ENCODE data around the gene PLPPR2.
A peak's percentile ranks its signal among the peaks of the same experiment; 100 is the strongest.
"Not testable (repeated sequence)": the region's sequence is repeated elsewhere in the genome, so short reads cannot be mapped to it uniquely, and the experiment has no call there.

PLPPR2 gene

GRCh38 chr19:11355160-11356073 is at the start of gene PLPPR2:
Gene PLPPR2, plus strand, starts transcription at chr19:11355432. Its CDS starts 2,242 bp downstream, at chr19:11357674.
- no peak for TF ChIP-seq CTCF (IDR thresholded peaks at IDR 0.05; ENCODE audit: low read depth, low read length)
- H3K4me3 ChIP-seq (ENCODE audit: low read depth, low read length): peak within 1 kb of the TSS; percentile 61

GRCh38 chr19:11306337-11306736 is 48.9 kb upstream of the PLPPR2 start:
- no peak overlapping the region for H3K4me3 ChIP-seq (ENCODE audit: low read depth, low read length)
- TF ChIP-seq CTCF (IDR thresholded peaks at IDR 0.05; ENCODE audit: low read depth, low read length): no peak

DNA sequence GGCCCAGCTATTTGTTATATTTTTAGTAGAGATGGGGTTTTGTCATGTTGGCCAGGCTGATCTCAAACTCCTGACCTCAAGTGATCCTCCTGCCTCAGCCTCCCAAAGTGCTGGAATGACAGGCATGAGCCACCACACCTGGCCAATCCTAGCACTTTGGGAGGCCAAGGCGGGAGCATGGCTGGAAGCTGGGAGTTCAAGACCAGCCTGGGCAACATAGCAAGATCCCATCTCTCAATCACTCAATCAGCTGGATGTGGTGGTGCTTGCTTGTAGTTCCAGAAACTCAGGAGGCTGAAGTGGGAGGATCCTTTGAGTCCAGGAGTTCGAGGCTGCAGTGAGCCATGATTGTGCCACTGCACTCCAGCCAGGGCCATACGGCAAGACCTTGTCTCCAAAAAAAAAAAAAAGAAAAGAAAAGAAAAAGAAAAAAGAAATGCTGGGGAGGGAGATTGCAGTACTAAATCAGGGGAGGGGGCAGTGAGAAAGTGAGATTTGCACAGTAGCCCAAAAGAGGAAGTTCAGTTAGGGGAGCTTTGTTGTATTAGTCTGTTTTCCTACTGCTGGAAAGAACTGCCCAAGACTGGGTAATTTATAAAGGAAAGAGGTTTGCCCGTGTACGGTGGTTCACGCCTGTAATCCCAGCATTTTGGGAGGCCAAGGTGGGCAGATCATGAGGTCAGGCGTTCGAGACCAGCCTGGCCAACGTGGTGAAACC is 34.8 kb upstream of the PLPPR2 start:
- H3K4me3 ChIP-seq (ENCODE audit: low read depth, low read length): not testable (repeated sequence)

DNA sequence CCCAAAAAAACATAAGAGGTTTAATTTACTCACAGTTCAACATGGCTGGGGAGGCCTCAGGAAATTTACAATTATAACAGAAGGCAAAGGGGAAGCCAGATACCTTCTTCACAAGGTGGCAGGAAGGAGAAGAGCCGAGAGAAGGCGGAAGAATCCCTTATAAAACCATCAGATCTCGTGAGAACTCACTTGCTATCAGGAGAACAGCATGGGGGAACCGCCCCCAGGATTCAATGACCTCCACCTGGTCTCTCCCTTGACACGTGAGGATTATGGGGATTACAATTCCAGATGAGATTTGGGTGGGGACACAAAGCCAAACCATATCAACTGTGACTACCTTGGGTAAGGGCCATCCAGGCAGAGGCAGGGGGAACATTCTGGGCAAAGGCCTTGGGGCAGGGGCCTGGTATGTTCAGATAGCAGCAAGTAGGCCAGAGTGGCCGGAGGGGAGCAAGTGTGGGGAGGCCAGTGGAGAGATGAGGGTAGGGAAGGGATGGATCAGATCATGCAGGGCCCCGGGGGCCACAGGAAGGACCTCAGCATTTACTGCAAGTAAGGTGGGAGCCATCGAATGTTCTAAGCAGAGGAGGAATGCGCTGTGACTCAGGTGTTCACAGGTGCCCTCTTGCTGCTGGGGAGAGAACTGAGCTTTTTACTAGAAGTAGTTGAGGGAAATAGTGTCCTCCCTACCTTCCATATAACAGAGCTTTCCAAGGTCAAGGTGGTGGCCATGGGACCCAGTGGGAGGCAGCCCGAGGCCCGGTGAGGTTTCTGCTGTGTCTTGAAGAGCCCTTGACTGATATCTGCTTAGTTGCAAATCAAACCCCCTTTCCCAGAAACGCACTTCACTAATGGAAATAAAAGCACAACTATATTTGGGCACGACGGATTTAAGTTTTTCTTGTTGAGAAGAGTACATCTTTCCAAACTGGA is 33.8 kb upstream of the PLPPR2 start:
- no peak for TF ChIP-seq CTCF (IDR thresholded peaks at IDR 0.05; ENCODE audit: low read depth, low read length)
- H3K4me3 ChIP-seq (ENCODE audit: low read depth, low read length): no peak overlapping the region

DNA sequence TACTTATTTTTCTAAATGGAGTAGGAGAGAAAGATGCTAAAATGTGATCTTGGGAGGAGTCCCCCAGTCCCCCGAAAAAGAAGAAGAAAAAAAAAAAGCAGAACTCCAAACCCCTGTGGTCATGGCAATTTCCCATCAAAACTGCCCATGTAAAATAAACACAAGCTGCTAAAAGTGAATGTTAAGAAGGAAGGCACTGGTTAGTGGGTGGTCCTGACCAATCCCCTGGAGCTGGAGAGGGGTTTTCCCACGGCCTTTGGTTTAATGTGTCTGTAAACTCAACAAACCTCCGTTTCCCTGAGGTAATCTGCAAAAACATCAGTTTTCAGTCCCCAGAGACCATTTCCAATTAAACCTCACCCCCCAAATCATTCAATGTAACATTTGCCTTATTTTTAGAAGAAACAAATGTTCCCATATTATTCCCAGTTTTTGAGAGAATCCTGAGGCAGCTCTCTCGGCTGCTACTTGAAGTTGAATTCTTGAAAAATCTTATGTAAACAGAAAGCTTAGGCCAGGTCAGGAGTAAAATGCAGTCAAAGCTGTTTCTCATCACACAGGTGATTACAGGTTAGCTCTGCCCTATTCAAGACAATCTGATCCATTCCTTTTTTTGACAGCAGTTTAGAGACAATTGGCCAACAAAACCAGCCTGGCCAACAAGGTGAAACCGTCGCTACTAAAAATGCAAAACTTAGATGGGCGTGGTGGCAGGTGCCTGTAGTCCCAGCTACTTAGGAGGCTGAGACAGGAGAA is 32.8 kb upstream of the PLPPR2 start:
- TF ChIP-seq CTCF (IDR thresholded peaks at IDR 0.05; ENCODE audit: low read depth, low read length): no peak

DNA sequence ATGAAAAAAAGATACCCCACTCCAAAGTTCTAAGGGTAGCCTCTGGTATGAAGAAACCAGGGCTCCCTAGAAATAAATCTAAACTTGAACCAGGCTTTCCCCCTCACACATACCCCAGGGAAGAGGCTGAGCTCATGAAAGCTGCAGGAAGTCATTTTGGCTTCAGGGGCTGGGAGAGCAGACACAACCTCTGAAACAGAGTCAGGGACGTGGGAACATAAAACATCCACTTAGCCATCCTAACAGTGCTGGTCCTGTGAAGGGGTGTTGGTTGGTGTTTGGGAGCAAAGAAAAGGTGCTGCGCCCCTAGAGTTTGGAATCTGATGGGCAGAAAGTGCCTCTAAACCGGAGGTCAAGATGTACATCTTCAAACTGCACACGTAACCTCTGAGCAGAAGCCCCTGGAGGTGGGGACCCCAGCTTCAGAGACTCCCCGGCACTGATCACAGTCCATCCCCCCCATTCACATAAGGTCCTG is 31.6 kb upstream of the PLPPR2 start:
- no peak for TF ChIP-seq CTCF (IDR thresholded peaks at IDR 0.05; ENCODE audit: low read depth, low read length)
- peak overlapping the region; percentile 23; the same call in 1 of the 2 replicates for H3K4me3 ChIP-seq (ENCODE audit: low read depth, low read length)

More for the DNA sequence above, 32.8 kb upstream of the PLPPR2 start:
- H3K4me3 ChIP-seq (ENCODE audit: low read depth, low read length): no peak overlapping the region

Data from WI38 (cell line).